ENCODE results near the gene KMO.

DNA sequence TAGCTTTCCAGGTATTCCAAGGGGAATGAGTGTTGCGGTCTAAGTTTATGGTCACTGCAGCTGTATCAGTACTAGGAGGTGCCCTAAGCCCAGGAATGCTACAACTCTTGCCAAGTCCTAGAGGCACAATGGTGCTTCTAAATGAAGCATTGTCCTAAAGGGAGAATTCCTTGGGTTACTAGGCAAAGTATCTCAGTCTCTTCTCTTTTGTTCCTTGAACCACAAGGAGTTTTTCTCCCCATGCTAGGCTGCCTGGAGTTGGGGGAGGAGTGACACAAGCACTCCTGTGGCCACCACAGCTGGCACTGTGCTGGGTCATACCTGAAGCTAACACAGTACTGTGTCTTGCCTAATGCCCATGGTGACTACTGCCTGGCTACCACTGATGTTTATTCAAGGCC is 50.7 kb downstream of the KMO start:
- no peak for TF ChIP-seq ELF3 (CRISPR knock-in tag; IDR thresholded peaks at IDR 0.05)
- TF ChIP-seq ZFX (CRISPR knock-in tag; IDR thresholded peaks at IDR 0.05; ENCODE audit: low read depth), result no peak
- no peak for TF ChIP-seq ZBTB46 (CRISPR knock-in tag; IDR thresholded peaks at IDR 0.05; ENCODE audit: borderline replicate concordance)
- no peak for TF ChIP-seq GABPA (IDR thresholded peaks at IDR 0.05; ENCODE audit: low read depth, low read length)
- no peak for TF ChIP-seq GABPA (CRISPR knock-in tag; IDR thresholded peaks at IDR 0.05; ENCODE audit: low read depth)
- no peak for TF ChIP-seq PBX3 (CRISPR knock-in tag; IDR thresholded peaks at IDR 0.05; ENCODE audit: borderline replicate concordance)
- TF ChIP-seq CTCF (CRISPR knock-in tag; IDR thresholded peaks at IDR 0.05), result no peak
- no peak for TF ChIP-seq SNAPC5 (CRISPR knock-in tag; IDR thresholded peaks at IDR 0.05; ENCODE audit: borderline replicate concordance)
- TF ChIP-seq ZNF264 (CRISPR knock-in tag; IDR thresholded peaks at IDR 0.05), result no peak
- TF ChIP-seq FOXJ3 (CRISPR knock-in tag; IDR thresholded peaks at IDR 0.05; ENCODE audit: borderline replicate concordance), result no peak

All from HepG2 (cell line).